ENCODE data around the gene WBP2. TPM values are rescaled to one million over a fixed set of nuclear protein-coding genes. Genes with fewer than 3 reads are reported as not detected.

WBP2 gene
- total and polyA plus RNA-seq, 2 of the 13 experiments (the other 11 are each of a cell fraction or from before 2014, with no cell fraction given): 29.2 to 29.5 TPM

GRCh38 chr17:75848523-75849278 lies 6.4 kb downstream of the WBP2 start (continued):
- TF ChIP-seq, protein P1, sequence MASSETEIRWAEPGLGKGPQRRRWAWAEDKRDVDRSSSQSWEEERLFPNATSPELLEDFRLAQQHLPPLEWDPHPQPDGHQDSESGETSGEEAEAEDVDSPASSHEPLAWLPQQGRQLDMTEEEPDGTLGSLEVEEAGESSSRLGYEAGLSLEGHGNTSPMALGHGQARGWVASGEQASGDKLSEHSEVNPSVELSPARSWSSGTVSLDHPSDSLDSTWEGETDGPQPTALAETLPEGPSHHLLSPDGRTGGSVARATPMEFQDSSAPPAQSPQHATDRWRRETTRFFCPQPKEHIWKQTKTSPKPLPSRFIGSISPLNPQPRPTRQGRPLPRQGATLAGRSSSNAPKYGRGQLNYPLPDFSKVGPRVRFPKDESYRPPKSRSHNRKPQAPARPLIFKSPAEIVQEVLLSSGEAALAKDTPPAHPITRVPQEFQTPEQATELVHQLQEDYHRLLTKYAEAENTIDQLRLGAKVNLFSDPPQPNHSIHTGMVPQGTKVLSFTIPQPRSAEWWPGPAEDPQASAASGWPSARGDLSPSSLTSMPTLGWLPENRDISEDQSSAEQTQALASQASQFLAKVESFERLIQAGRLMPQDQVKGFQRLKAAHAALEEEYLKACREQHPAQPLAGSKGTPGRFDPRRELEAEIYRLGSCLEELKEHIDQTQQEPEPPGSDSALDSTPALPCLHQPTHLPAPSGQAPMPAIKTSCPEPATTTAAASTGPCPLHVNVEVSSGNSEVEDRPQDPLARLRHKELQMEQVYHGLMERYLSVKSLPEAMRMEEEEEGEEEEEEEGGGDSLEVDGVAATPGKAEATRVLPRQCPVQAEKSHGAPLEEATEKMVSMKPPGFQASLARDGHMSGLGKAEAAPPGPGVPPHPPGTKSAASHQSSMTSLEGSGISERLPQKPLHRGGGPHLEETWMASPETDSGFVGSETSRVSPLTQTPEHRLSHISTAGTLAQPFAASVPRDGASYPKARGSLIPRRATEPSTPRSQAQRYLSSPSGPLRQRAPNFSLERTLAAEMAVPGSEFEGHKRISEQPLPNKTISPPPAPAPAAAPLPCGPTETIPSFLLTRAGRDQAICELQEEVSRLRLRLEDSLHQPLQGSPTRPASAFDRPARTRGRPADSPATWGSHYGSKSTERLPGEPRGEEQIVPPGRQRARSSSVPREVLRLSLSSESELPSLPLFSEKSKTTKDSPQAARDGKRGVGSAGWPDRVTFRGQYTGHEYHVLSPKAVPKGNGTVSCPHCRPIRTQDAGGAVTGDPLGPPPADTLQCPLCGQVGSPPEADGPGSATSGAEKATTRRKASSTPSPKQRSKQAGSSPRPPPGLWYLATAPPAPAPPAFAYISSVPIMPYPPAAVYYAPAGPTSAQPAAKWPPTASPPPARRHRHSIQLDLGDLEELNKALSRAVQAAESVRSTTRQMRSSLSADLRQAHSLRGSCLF (CRISPR knock-in tag; IDR thresholded peaks at IDR 0.05; ENCODE audit: borderline replicate concordance): no peak
- TF ChIP-seq, protein P2, sequence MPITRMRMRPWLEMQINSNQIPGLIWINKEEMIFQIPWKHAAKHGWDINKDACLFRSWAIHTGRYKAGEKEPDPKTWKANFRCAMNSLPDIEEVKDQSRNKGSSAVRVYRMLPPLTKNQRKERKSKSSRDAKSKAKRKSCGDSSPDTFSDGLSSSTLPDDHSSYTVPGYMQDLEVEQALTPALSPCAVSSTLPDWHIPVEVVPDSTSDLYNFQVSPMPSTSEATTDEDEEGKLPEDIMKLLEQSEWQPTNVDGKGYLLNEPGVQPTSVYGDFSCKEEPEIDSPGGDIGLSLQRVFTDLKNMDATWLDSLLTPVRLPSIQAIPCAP (CRISPR knock-in tag; IDR thresholded peaks at IDR 0.05; ENCODE audit: low read depth): no peak
- no peak for TF ChIP-seq NFRKB (IDR thresholded peaks at IDR 0.05)
- no peak for TF ChIP-seq ZFP36L1 (CRISPR knock-in tag; IDR thresholded peaks at IDR 0.05)
- TF ChIP-seq, protein P3, sequence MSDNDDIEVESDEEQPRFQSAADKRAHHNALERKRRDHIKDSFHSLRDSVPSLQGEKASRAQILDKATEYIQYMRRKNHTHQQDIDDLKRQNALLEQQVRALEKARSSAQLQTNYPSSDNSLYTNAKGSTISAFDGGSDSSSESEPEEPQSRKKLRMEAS (IDR thresholded peaks at IDR 0.05): peak; percentile 64; the same call in 1 of the 2 replicates
- peak; percentile 64; the same call in 1 of the 2 replicates for TF ChIP-seq ZNF607 (CRISPR knock-in tag; IDR thresholded peaks at IDR 0.05; ENCODE audit: borderline replicate concordance)
- TF ChIP-seq DNMT3B (CRISPR knock-in tag; conservative IDR thresholded peaks at IDR 0.05): no peak
- TF ChIP-seq ZNF232 (CRISPR knock-in tag; IDR thresholded peaks at IDR 0.05; ENCODE audit: borderline replicate concordance): no peak
- TF ChIP-seq RAD51 (IDR thresholded peaks at IDR 0.05; ENCODE audit: borderline replicate concordance): no peak
- no peak for TF ChIP-seq HMGA1 (CRISPR knock-in tag; conservative IDR thresholded peaks at IDR 0.05)
- no peak for TF ChIP-seq ZNF766 (CRISPR knock-in tag; IDR thresholded peaks at IDR 0.05; ENCODE audit: borderline replicate concordance)
- no peak for TF ChIP-seq ZNF567 (CRISPR knock-in tag; IDR thresholded peaks at IDR 0.05; ENCODE audit: borderline replicate concordance)
- TF ChIP-seq ZNF777 (CRISPR knock-in tag; IDR thresholded peaks at IDR 0.05): no peak
- TF ChIP-seq ZBTB20 (CRISPR knock-in tag; IDR thresholded peaks at IDR 0.05; ENCODE audit: borderline replicate concordance, low read depth): no peak
- no peak; the same call in 1 of the 2 replicates for TF ChIP-seq HOXD1 (CRISPR knock-in tag; IDR thresholded peaks at IDR 0.05)
- no peak for TF ChIP-seq SETDB1 (CRISPR knock-in tag; IDR thresholded peaks at IDR 0.05; ENCODE audit: borderline replicate concordance)
- TF ChIP-seq HOXA9 (CRISPR knock-in tag; IDR thresholded peaks at IDR 0.05; ENCODE audit: borderline replicate concordance): no peak
- TF ChIP-seq RFXAP (CRISPR knock-in tag; IDR thresholded peaks at IDR 0.05; ENCODE audit: borderline replicate concordance): 0 out of 2 replicates have a peak, but pooled peaks have one; percentile 14
- TF ChIP-seq, protein P4, sequence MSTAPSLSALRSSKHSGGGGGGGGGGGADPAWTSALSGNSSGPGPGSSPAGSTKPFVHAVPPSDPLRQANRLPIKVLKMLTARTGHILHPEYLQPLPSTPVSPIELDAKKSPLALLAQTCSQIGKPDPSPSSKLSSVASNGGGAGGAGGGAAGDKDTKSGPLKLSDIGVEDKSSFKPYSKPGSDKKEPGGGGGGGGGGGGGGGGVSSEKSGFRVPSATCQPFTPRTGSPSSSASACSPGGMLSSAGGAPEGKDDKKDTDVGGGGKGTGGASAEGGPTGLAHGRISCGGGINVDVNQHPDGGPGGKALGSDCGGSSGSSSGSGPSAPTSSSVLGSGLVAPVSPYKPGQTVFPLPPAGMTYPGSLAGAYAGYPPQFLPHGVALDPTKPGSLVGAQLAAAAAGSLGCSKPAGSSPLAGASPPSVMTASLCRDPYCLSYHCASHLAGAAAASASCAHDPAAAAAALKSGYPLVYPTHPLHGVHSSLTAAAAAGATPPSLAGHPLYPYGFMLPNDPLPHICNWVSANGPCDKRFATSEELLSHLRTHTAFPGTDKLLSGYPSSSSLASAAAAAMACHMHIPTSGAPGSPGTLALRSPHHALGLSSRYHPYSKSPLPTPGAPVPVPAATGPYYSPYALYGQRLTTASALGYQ (CRISPR knock-in tag; IDR thresholded peaks at IDR 0.05): no peak
- TF ChIP-seq ZBTB21 (CRISPR knock-in tag; IDR thresholded peaks at IDR 0.05): no peak
- no peak for TF ChIP-seq ARNT2 (CRISPR knock-in tag; IDR thresholded peaks at IDR 0.05; ENCODE audit: low read depth)
- peak; percentile 61; the same call in 1 of the 2 replicates for TF ChIP-seq TFAP4 (IDR thresholded peaks at IDR 0.05; ENCODE audit: borderline replicate concordance, low read depth)

Data from HepG2 (cell line).